ENCODE measurements around the gene TMEM132D.

TMEM132D gene

DNA sequence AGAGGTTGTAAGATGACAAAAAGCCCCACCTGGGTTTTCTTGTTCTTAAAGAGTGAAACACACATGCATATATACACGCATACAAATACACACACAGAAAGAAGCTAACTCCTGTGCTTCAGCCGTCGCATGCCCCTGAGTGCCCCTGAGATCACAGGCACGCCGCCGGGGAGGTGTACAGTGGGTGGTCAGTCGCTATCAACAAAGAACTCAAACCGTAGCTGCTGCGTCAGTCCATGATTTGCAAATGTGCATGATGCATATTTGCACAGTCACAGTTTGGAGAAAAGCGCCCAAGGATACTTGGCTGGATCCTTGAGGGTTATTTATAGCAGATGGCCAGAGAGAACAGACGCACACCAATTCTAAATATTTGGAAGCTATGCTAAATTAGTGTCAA lies 206.9 kb downstream of the TMEM132D start:
- Histone ChIP-seq H3K27ac (ENCODE audit: low read depth, low read length) (no peak overlapping the region), H3F3A (ENCODE audit: insufficient read depth) (no peaks in the 10 kb centered on the region), H3K36me3 (ENCODE audit: low read length) (no peaks in the 10 kb centered on the region), H3K9ac (ENCODE audit: low read length) (no peak overlapping the region), H3K4me2 (ENCODE audit: low read depth, low read length, poor library complexity, severe bottlenecking) (no peak overlapping the region), H3K9me2 (replicated peaks; ENCODE audit: insufficient read depth, low read length) (no peaks in the 10 kb centered on the region), H3K9me3 (ENCODE audit: insufficient read depth, low read length) (no peaks in the 10 kb centered on the region), H2AFZ (ENCODE audit: low read depth, low read length, severe bottlenecking) (no peak overlapping the region), H3K79me2 (ENCODE audit: insufficient read depth, low read length) (no peaks in the 10 kb centered on the region), H3K27me3 (ENCODE audit: low read length) (no peaks in the 10 kb centered on the region), H3K4me3 (ENCODE audit: insufficient read depth, low read length, poor library complexity, severe bottlenecking) (no peak overlapping the region), H4K20me1 (ENCODE audit: low read depth, low read length) (no peaks in the 10 kb centered on the region)
- TF ChIP-seq, protein P1, sequence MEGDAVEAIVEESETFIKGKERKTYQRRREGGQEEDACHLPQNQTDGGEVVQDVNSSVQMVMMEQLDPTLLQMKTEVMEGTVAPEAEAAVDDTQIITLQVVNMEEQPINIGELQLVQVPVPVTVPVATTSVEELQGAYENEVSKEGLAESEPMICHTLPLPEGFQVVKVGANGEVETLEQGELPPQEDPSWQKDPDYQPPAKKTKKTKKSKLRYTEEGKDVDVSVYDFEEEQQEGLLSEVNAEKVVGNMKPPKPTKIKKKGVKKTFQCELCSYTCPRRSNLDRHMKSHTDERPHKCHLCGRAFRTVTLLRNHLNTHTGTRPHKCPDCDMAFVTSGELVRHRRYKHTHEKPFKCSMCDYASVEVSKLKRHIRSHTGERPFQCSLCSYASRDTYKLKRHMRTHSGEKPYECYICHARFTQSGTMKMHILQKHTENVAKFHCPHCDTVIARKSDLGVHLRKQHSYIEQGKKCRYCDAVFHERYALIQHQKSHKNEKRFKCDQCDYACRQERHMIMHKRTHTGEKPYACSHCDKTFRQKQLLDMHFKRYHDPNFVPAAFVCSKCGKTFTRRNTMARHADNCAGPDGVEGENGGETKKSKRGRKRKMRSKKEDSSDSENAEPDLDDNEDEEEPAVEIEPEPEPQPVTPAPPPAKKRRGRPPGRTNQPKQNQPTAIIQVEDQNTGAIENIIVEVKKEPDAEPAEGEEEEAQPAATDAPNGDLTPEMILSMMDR (IDR thresholded peaks at IDR 0.05; ENCODE audit: insufficient read depth, low read length, poor library complexity, severe bottlenecking): no peak
- no peak for TF ChIP-seq EZH2phosphoT487 (conservative IDR thresholded peaks at IDR 0.05; ENCODE audit: low read length)

DNA sequence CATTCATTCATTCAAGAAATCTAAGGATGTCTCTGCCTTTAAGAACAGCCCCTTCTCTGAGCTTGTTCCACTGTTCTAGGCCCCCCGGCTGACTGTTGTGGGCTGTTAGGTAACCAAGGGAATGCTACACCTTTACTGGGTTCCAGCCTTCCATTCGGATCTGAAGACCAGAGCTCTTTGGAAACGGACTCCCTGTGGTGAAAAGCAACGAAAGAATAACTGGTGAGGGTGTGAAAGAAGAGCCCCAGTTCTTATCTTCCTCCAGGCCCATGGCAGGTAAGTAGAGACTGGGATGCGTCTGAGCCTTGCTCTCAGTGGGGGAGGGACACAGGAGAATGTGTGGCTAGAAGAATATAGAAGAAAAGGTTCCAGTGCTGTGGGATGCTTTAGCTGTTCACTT lies 207.4 kb downstream of the TMEM132D start:
- Histone ChIP-seq H3F3A (ENCODE audit: insufficient read depth) (no peaks in the 10 kb centered on the region), H3K9ac (ENCODE audit: low read length) (no peak overlapping the region), H3K27ac (ENCODE audit: low read depth, low read length) (no peak overlapping the region)

DNA sequence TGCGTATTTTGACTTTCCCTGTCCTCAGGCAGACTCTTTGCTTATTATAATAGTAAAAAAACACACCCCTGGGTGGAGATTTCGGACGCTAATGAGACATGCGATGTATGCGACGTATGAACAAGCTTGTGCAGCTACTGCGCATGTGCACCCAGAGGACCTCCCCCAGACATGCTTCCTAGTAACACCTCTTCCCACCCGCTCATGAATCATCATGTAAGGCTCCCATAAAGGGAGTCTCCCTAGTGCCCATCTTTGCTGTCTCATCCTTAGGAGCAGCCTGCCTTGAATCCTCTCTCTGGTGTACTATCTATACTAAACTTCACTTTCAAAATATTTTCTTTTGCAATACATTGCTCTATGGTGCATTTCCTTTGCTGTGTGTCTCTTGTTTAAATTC lies 210.1 kb downstream of the TMEM132D start:
- H3F3A ChIP-seq (ENCODE audit: insufficient read depth): no peaks in the 10 kb centered on the region
- H3K79me2 ChIP-seq (ENCODE audit: insufficient read depth, low read length): no peaks in the 10 kb centered on the region
- H3K27ac ChIP-seq (ENCODE audit: low read depth, low read length): no peak overlapping the region
- no peaks in the 10 kb centered on the region for H3K27me3 ChIP-seq (ENCODE audit: low read length)
- no peaks in the 10 kb centered on the region for H3K36me3 ChIP-seq (ENCODE audit: low read length)
- no peak overlapping the region for H3K4me3 ChIP-seq (ENCODE audit: insufficient read depth, low read length, poor library complexity, severe bottlenecking)
- H3K9ac ChIP-seq (ENCODE audit: low read length): no peak overlapping the region
- no peak overlapping the region for H3K4me2 ChIP-seq (ENCODE audit: low read depth, low read length, poor library complexity, severe bottlenecking)
- H3K9me3 ChIP-seq (ENCODE audit: insufficient read depth, low read length): no peaks in the 10 kb centered on the region
- no peaks in the 10 kb centered on the region for H4K20me1 ChIP-seq (ENCODE audit: low read depth, low read length)
- H2AFZ ChIP-seq (ENCODE audit: low read depth, low read length, severe bottlenecking): no peak overlapping the region
- no peaks in the 10 kb centered on the region for H3K9me2 ChIP-seq (replicated peaks; ENCODE audit: insufficient read depth, low read length)
- TF ChIP-seq, protein P1 (IDR thresholded peaks at IDR 0.05; ENCODE audit: insufficient read depth, low read length, poor library complexity, severe bottlenecking): no peak
- no peak for TF ChIP-seq EZH2phosphoT487 (conservative IDR thresholded peaks at IDR 0.05; ENCODE audit: low read length)

More for the DNA sequence above, 207.4 kb downstream of the TMEM132D start:
- no peaks in the 10 kb centered on the region for H4K20me1 ChIP-seq (ENCODE audit: low read depth, low read length)
- no peaks in the 10 kb centered on the region for H3K9me2 ChIP-seq (replicated peaks; ENCODE audit: insufficient read depth, low read length)
- no peak overlapping the region for H2AFZ ChIP-seq (ENCODE audit: low read depth, low read length, severe bottlenecking)
- H3K79me2 ChIP-seq (ENCODE audit: insufficient read depth, low read length): no peaks in the 10 kb centered on the region
- H3K36me3 ChIP-seq (ENCODE audit: low read length): no peaks in the 10 kb centered on the region
- no peak overlapping the region for H3K4me2 ChIP-seq (ENCODE audit: low read depth, low read length, poor library complexity, severe bottlenecking)
- no peaks in the 10 kb centered on the region for H3K27me3 ChIP-seq (ENCODE audit: low read length)
- H3K4me3 ChIP-seq (ENCODE audit: insufficient read depth, low read length, poor library complexity, severe bottlenecking): no peak overlapping the region
- no peaks in the 10 kb centered on the region for H3K9me3 ChIP-seq (ENCODE audit: insufficient read depth, low read length)
- TF ChIP-seq, protein P1 (IDR thresholded peaks at IDR 0.05; ENCODE audit: insufficient read depth, low read length, poor library complexity, severe bottlenecking): no peak
- TF ChIP-seq EZH2phosphoT487 (conservative IDR thresholded peaks at IDR 0.05; ENCODE audit: low read length): no peak

Measured in SU-DHL-6 (cell line).